Activated CD8-positive, alpha-beta T cell treated with anti-CD3 and anti-CD28 coated beads for 36 hours (primary cell): ENCODE data around the gene MEIS1. TPM values are rescaled to one million over a fixed set of nuclear protein-coding genes. Genes with fewer than 3 reads are reported as not detected.

ENCODE experiments used
- ATAC-seq: fragments of 200-7000 bp; cut with Tn5 transposase; one replicate; pipeline ENCODE4 v1.10.0; 2021; ENCODE audit warnings: mild to moderate bottlenecking, moderate library complexity
- CTCF ChIA-PET: fragments of 350-600 bp; sonication (Branson Sonifier 250); formaldehyde crosslinking; loops from one replicate; lab custom pipeline; 2021; ENCODE audit warnings: antibody characterized with exemption; lab: Charles Lee
- POLR2A ChIA-PET: fragments of 350-600 bp; sonication (Branson Sonifier 250); formaldehyde crosslinking; loops from one replicate; lab custom pipeline; 2021; ENCODE audit warnings: antibody characterized with exemption; lab: Charles Lee
- DNase-seq: peaks from one replicate; pipeline ENCODE4 v3.0.0-alpha.2; 2020
- H3K27ac Mint-ChIP-seq: one replicate; pipeline ENCODE4 v1.8.0; 2021; ENCODE audit warnings: mild to moderate bottlenecking, mixed read lengths
- H3K27me3 Mint-ChIP-seq: one replicate; pipeline ENCODE4 v1.8.0; 2021; ENCODE audit warnings: mixed read lengths
- H3K36me3 Mint-ChIP-seq: one replicate; pipeline ENCODE4 v1.8.0; 2021; ENCODE audit warnings: low read depth, mixed read lengths
- H3K4me1 Mint-ChIP-seq: one replicate; pipeline ENCODE4 v1.8.0; 2021; ENCODE audit warnings: low read depth, mixed read lengths
- H3K4me3 Mint-ChIP-seq: one replicate; pipeline ENCODE4 v1.8.0; 2021; ENCODE audit warnings: mild to moderate bottlenecking, moderate library complexity, mixed read lengths
- H3K9me3 Mint-ChIP-seq: one replicate; pipeline ENCODE4 v1.8.0; 2021; ENCODE audit warnings: mixed read lengths
- CTCF ChIP-seq: fragments of 200-600 bp; IDR thresholded peaks from one replicate; pipeline ENCODE4 v1.8.0; 2022; ENCODE audit warnings: antibody characterized with exemption, mild to moderate bottlenecking
- intact Hi-C: fragments of 100-400 bp; cut with micrococcal nuclease; formaldehyde crosslinking; loops from one replicate; pipeline ENCODE4 v1.10.0; 2022
- total RNA-seq, 2 experiments: library from RNA; stranded (reverse); gene quantifications; one replicate each; pipeline ENCODE4 v1.2.3, GENCODE V29; 2021

MEIS1 gene
- total RNA-seq, 2 experiments from 2014 or later = not detected

DNA sequence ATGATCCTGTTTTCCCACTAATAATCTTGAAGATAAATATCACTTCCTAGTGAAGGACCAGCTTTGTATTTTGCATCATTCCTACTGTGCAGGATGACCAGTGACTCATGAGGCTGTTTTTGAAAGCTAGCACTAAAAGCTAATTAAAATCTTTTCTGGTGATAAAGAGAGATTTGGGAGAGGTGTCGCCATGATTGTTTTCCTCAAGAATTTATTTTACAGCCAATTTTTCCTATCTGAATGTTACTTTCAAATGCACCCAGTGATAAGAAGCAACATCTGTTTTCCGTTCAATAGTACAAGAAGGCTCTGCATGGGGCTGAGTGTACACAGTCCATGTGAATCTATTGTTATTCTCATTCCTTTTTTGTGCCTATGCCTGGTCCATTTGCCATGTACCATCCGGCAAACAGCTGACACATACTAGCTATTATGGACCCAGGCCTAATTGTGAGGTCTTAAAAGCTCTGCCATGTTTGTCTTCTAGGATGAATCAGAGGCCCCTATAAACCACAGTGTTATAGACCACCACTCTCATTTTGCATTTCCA, 28.4 kb downstream of the MEIS1 start:
- intact Hi-C loops = no loop called here
- no peak overlapping the region for H3K4me3 Mint-ChIP-seq

GRCh38 chr2:66464930-66465637, 30.2 kb downstream of the MEIS1 start:
- ATAC-seq (no peak), DNase-seq (no peak)
- intact Hi-C loops = no loop called here
- no peak for TF ChIP-seq CTCF
- H3K4me3 Mint-ChIP-seq = no peak overlapping the region
- peaks cover 2% of the 10 kb centered on the region for H3K27me3 Mint-ChIP-seq
- no peaks in the 10 kb centered on the region for H3K4me1 Mint-ChIP-seq
- H3K9me3 Mint-ChIP-seq = no peaks in the 10 kb centered on the region
- ChIA-PET CTCF (interaction anchor here (1.1 kb wide), 1 partner anchor 36 kb away, joined by 3 read pairs; no protein-coding TSS in a partner anchor), POLR2A (no interaction called here)
- no peak overlapping the region for H3K27ac Mint-ChIP-seq
- no peaks in the 10 kb centered on the region for H3K36me3 Mint-ChIP-seq

More for the DNA sequence above, 28.4 kb downstream of the MEIS1 start:
- Mint-ChIP-seq H3K27me3 (peaks cover 4% of the 10 kb centered on the region), H3K36me3 (no peaks in the 10 kb centered on the region), H3K9me3 (no peaks in the 10 kb centered on the region), H3K4me1 (no peaks in the 10 kb centered on the region), H3K27ac (no peak overlapping the region)
- ATAC-seq = no peak
- DNase-seq = no peak
- POLR2A ChIA-PET = no interaction called here
- CTCF ChIA-PET = no interaction called here
- TF ChIP-seq CTCF = no peak

DNA sequence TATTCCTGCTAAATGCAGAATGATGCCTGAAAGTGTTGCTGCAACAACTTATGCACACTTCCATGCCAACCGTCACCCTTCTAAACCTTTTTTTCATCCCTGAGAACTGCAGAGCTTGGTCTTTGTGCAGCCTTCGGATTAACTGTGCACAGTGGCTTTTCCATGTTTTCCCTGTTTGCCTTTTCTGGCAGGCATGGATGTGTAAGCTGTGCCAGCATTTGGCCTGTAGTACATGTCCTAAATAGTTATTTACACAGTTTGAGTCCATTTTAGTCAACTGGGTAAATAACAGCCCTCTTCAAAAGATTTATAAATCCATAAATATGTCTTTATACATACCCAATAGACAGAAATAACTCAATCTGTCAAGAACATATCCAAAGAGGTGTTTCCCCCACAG, 31.5 kb downstream of the MEIS1 start:
- Mint-ChIP-seq H3K27ac (no peak overlapping the region), H3K27me3 (peaks cover 2% of the 10 kb centered on the region), H3K36me3 (no peaks in the 10 kb centered on the region), H3K9me3 (no peaks in the 10 kb centered on the region), H3K4me1 (no peaks in the 10 kb centered on the region), H3K4me3 (no peak overlapping the region)
- intact Hi-C loops = no loop called here
- no peak for TF ChIP-seq CTCF
- CTCF ChIA-PET = no interaction called here
- DNase-seq = no peak
- POLR2A ChIA-PET = no interaction called here
- no peak for ATAC-seq

DNA sequence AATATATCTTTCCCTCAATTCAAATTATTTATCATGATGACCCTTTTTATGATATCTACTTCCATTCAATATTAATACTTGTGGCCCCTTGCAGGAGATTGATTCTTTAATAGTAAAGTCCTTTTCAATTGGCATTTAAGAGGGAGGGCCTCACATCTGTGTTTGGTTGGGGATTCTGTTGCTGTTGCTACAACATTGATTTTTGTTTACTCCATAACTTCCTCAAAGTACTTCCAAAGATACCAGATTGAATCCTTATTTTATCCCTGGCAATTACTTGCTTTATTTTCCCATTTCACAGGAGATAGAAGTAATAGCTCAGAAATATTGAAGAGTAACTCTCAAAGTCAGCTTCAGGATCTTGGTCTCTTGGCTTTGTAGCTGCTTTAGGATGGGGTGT, 32.8 kb downstream of the MEIS1 start:
- Mint-ChIP-seq H3K4me3 (no peak overlapping the region), H3K9me3 (no peaks in the 10 kb centered on the region), H3K27me3 (no peaks in the 10 kb centered on the region), H3K4me1 (no peaks in the 10 kb centered on the region), H3K27ac (no peak overlapping the region), H3K36me3 (no peaks in the 10 kb centered on the region)
- DNase-seq (no peak), ATAC-seq (no peak)
- ChIA-PET POLR2A (no interaction called here), CTCF (no interaction called here)
- intact Hi-C loops = no loop called here
- no peak for TF ChIP-seq CTCF

- no peak overlapping the region for H3K4me3 Mint-ChIP-seq
- H3K36me3 Mint-ChIP-seq = no peaks in the 10 kb centered on the region
- H3K27me3 Mint-ChIP-seq = no peaks in the 10 kb centered on the region
- H3K27ac Mint-ChIP-seq = no peak overlapping the region
- CTCF ChIA-PET = no interaction called here
- no peaks in the 10 kb centered on the region for H3K9me3 Mint-ChIP-seq
- ATAC-seq (no peak), DNase-seq (no peak)
- intact Hi-C loops = no loop called here
- POLR2A ChIA-PET = no interaction called here
- TF ChIP-seq CTCF = no peak
- no peaks in the 10 kb centered on the region for H3K4me1 Mint-ChIP-seq
These were observed 34.4 kb downstream of the MEIS1 start for GRCh38 chr2:66469214-66469902.
